NCI-H2107 treated with DMSO at 0.1 percent for 48 hours (cell line): ENCODE data around the gene PCGF1.
A peak's percentile ranks its signal among the peaks of the same experiment; 100 is the strongest.
"Not testable (repeated sequence)": the region's sequence is repeated elsewhere in the genome, so short reads cannot be mapped to it uniquely, and the experiment has no call there.

ENCODE experiments used
- DNase-seq: peaks from one replicate; lab custom pipeline; 2025; ENCODE audit not compliant: unreplicated experiment; lab: John Stamatoyannopoulos, UW

PCGF1 gene

GRCh38 chr2:74474481-74474880, 33.0 kb downstream of the PCGF1 start:
- DNase-seq = no peak

- DNase-seq = no peak
These were observed 34.6 kb downstream of the PCGF1 start for GRCh38 chr2:74472945-74473258.

- DNase-seq = peak; percentile 60
These were observed 35.2 kb downstream of the PCGF1 start, which contains the start of gene MRPL53 for GRCh38 chr2:74472086-74472944. Gene MRPL53 (minus strand): TSS chr2:74472680. CDS start chr2:74472660, 20 bp downstream.

GRCh38 chr2:74471332-74472065, 36.0 kb downstream of the PCGF1 start:
- DNase-seq = no peak

GRCh38 chr2:74470742-74471141, 36.8 kb downstream of the PCGF1 start:
- DNase-seq = not testable (repeated sequence)

GRCh38 chr2:74464406-74464805, 43.1 kb downstream of the PCGF1 start:
- no peak for DNase-seq

GRCh38 chr2:74462786-74463105, 44.7 kb downstream of the PCGF1 start:
- DNase-seq = no peak

GRCh38 chr2:74462054-74462785, 45.3 kb downstream of the PCGF1 start:
- DNase-seq = no peak

GRCh38 chr2:74461187-74462053, 46.1 kb downstream of the PCGF1 start:
- no peak for DNase-seq

- DNase-seq = not testable (repeated sequence)
These were observed 47.3 kb downstream of the PCGF1 start for GRCh38 chr2:74460187-74460586.

GRCh38 chr2:74459503-74460118, 47.9 kb downstream of the PCGF1 start:
- not testable (repeated sequence) for DNase-seq

- no peak for DNase-seq
These were observed 48.5 kb downstream of the PCGF1 start for GRCh38 chr2:74458938-74459363.

- peak; percentile 99 for DNase-seq
These were observed 49.2 kb downstream of the PCGF1 start, which contains the start of gene WBP1 for GRCh38 chr2:74458132-74458937. Gene WBP1 (plus strand): TSS chr2:74458438. CDS start chr2:74458603, 165 bp downstream.

- peak; percentile 50 for DNase-seq
These were observed 49.9 kb downstream of the PCGF1 start for GRCh38 chr2:74457549-74458131.

- DNase-seq = no peak
These were observed 50.4 kb downstream of the PCGF1 start for GRCh38 chr2:74457129-74457548.
